VCaP (cell line): ENCODE data around the gene CA14.

Experiments used
- H3K27ac ChIP-seq: fragments of 450-650 bp; 2 replicates; pipeline ENCODE4 v1.5.1; 2017
- CTCF ChIP-seq: fragments of 450-650 bp; conservative IDR thresholded peaks from 2 replicates; pipeline ENCODE4 v1.5.1; 2017; ENCODE audit warnings: mild to moderate bottlenecking, moderate library complexity

The CA14 gene

GRCh38 chr1:150249936-150250335, 7.6 kb upstream of the CA14 start:
- H3K27ac ChIP-seq, result no peak overlapping the region
- TF ChIP-seq CTCF, result no peak

GRCh38 chr1:150256198-150256553, 1.4 kb upstream of the CA14 start:
- peak; percentile 48 for TF ChIP-seq CTCF
- H3K27ac ChIP-seq, result peak overlapping the region; percentile 20; the same call in 1 of the 2 replicates

- peak overlapping the region; percentile 20; the same call in 1 of the 2 replicates for H3K27ac ChIP-seq
- TF ChIP-seq CTCF, result no peak
Measured at GRCh38 chr1:150256554-150257341, 826 bp upstream of the CA14 start.

GRCh38 chr1:150259217-150259616, 1.6 kb downstream of the CA14 start:
- no peak for TF ChIP-seq CTCF
- peak overlapping the region; percentile 34 for H3K27ac ChIP-seq

- no peak for TF ChIP-seq CTCF
- peak overlapping the region; percentile 34 for H3K27ac ChIP-seq
Measured at GRCh38 chr1:150259758-150260669, 2.4 kb downstream of the CA14 start.

- TF ChIP-seq CTCF, result no peak
Measured at GRCh38 chr1:150261367-150261766, 3.8 kb downstream of the CA14 start.

More at GRCh38 chr1:150261367-150261766, 3.8 kb downstream of the CA14 start:
- H3K27ac ChIP-seq, result no peak overlapping the region
